ENCODE results near the gene A3GALT2.

The A3GALT2 gene

GRCh38 chr1:33300673-33301072 lies 20.2 kb downstream of the A3GALT2 start:
- Histone ChIP-seq H3K4me3 (ENCODE audit: low read depth, low read length) (no peak overlapping the region), H3K36me3 (ENCODE audit: control insufficient read depth, insufficient read depth, low read length) (no peaks in the 10 kb centered on the region), H3K79me2 (no peaks in the 10 kb centered on the region), H3K27ac (no peak overlapping the region), H3K4me2 (ENCODE audit: low read length) (no peak overlapping the region), H3K27me3 (ENCODE audit: control insufficient read depth, insufficient read depth, low read length) (no peaks in the 10 kb centered on the region), H3K9me3 (ENCODE audit: control insufficient read depth, low read length) (no peaks in the 10 kb centered on the region), H2AFZ (no peak overlapping the region), H3K9ac (no peak overlapping the region), H3K4me1 (peaks cover 4% of the 10 kb centered on the region)
- TF ChIP-seq CTCF (IDR thresholded peaks at IDR 0.05) = no peak

- no peak overlapping the region for H2AFZ ChIP-seq
- no peak overlapping the region for H3K4me2 ChIP-seq (ENCODE audit: low read length)
- H3K27me3 ChIP-seq (ENCODE audit: control insufficient read depth, insufficient read depth, low read length) = no peaks in the 10 kb centered on the region
- no peaks in the 10 kb centered on the region for H3K9me3 ChIP-seq (ENCODE audit: control insufficient read depth, low read length)
- H3K4me3 ChIP-seq (ENCODE audit: low read depth, low read length) = no peak overlapping the region
- no peak overlapping the region for H3K9ac ChIP-seq
- peaks cover 4% of the 10 kb centered on the region for H3K4me1 ChIP-seq
- no peak overlapping the region for H3K27ac ChIP-seq
- TF ChIP-seq CTCF (IDR thresholded peaks at IDR 0.05) = no peak
- H3K36me3 ChIP-seq (ENCODE audit: control insufficient read depth, insufficient read depth, low read length) = no peaks in the 10 kb centered on the region
- H3K79me2 ChIP-seq = no peaks in the 10 kb centered on the region
Measured at GRCh38 chr1:33299461-33300155, 21.3 kb downstream of the A3GALT2 start.

- Histone ChIP-seq H3K79me2 (no peaks in the 10 kb centered on the region), H3K27me3 (ENCODE audit: control insufficient read depth, insufficient read depth, low read length) (no peaks in the 10 kb centered on the region), H2AFZ (no peak overlapping the region), H3K4me3 (ENCODE audit: low read depth, low read length) (no peak overlapping the region), H3K4me1 (peaks cover 4% of the 10 kb centered on the region), H3K4me2 (ENCODE audit: low read length) (no peak overlapping the region), H3K27ac (no peak overlapping the region), H3K9me3 (ENCODE audit: control insufficient read depth, low read length) (no peaks in the 10 kb centered on the region), H3K9ac (no peak overlapping the region), H3K36me3 (ENCODE audit: control insufficient read depth, insufficient read depth, low read length) (no peaks in the 10 kb centered on the region)
- TF ChIP-seq CTCF (IDR thresholded peaks at IDR 0.05) = peak; percentile 65
Measured at GRCh38 chr1:33298623-33299277, 22.1 kb downstream of the A3GALT2 start.

GRCh38 chr1:33297911-33298622 lies 22.8 kb downstream of the A3GALT2 start:
- no peaks in the 10 kb centered on the region for H3K36me3 ChIP-seq (ENCODE audit: control insufficient read depth, insufficient read depth, low read length)

More at GRCh38 chr1:33297911-33298622, 22.8 kb downstream of the A3GALT2 start:
- Histone ChIP-seq H3K79me2 (no peaks in the 10 kb centered on the region), H2AFZ (no peak overlapping the region), H3K4me1 (peaks cover 4% of the 10 kb centered on the region), H3K9me3 (ENCODE audit: control insufficient read depth, low read length) (no peaks in the 10 kb centered on the region), H3K9ac (no peak overlapping the region), H3K27ac (no peak overlapping the region), H3K4me3 (ENCODE audit: low read depth, low read length) (no peak overlapping the region), H3K4me2 (ENCODE audit: low read length) (no peak overlapping the region), H3K27me3 (ENCODE audit: control insufficient read depth, insufficient read depth, low read length) (no peaks in the 10 kb centered on the region)
- TF ChIP-seq CTCF (IDR thresholded peaks at IDR 0.05) = no peak

Measured in parathyroid adenoma (tissue), 2 donors.